GM23338 (cell line): ENCODE results near the gene KLHL18. TPM values are rescaled to one million over a fixed set of nuclear protein-coding genes. Genes with fewer than 3 reads are reported as not detected.

Experiments
- ATAC-seq: fragments of 200-7000 bp; cut with Tn5 transposase; 3 replicates; pipeline ENCODE4 v1.9.1; 2020
- DNase-seq: peaks from one replicate; pipeline ENCODE4 v3.0.0-alpha.2; 2015; ENCODE audit warnings: low spot score
- H2AFZ ChIP-seq: fragments of 200-600 bp; sonication (generic); 2 replicates; pipeline ENCODE4 v1.8.0; 2016; ENCODE audit warnings: antibody characterized with exemption, mild to moderate bottlenecking, moderate library complexity
- H3F3A ChIP-seq: fragments of 200-600 bp; sonication (generic); replicated peaks from 2 replicates; pipeline ENCODE4 v1.8.0; 2017; ENCODE audit warnings: antibody characterized with exemption, mixed run types, low read depth
- H3K27ac ChIP-seq: fragments of 200-600 bp; sonication (generic); 2 replicates; pipeline ENCODE4 v1.6.1; 2016; ENCODE audit warnings: low read depth
- H3K27me3 ChIP-seq: fragments of 200-600 bp; sonication (generic); 2 replicates; pipeline ENCODE4 v1.8.0; 2016; ENCODE audit warnings: mild to moderate bottlenecking, mixed run types, moderate library complexity; ENCODE audit not compliant: insufficient read depth
- H3K36me3 ChIP-seq: fragments of 200-600 bp; sonication (generic); 2 replicates; pipeline ENCODE4 v1.8.0; 2016; ENCODE audit warnings: mild to moderate bottlenecking; ENCODE audit not compliant: insufficient read depth
- H3K4me1 ChIP-seq: fragments of 200-600 bp; sonication (generic); 2 replicates; pipeline ENCODE4 v1.8.0; 2016; ENCODE audit warnings: mild to moderate bottlenecking, moderate library complexity; ENCODE audit not compliant: insufficient read depth
- H3K4me2 ChIP-seq: fragments of 200-600 bp; sonication (generic); 2 replicates; pipeline ENCODE4 v1.7.1; 2017; ENCODE audit warnings: mixed run types
- H3K4me3 ChIP-seq: fragments of 200-600 bp; sonication (generic); 2 replicates; pipeline ENCODE4 v1.6.1; 2016; ENCODE audit warnings: mixed run types
- H3K79me2 ChIP-seq: fragments of 200-600 bp; sonication (generic); replicated peaks from 2 replicates; pipeline ENCODE4 v1.8.0; 2017; ENCODE audit warnings: mild to moderate bottlenecking; ENCODE audit not compliant: insufficient read depth
- H3K9me2 ChIP-seq: fragments of 200-600 bp; sonication (generic); 2 replicates; pipeline ENCODE4 v1.8.0; 2017; ENCODE audit not compliant: insufficient read depth
- H4K20me1 ChIP-seq: fragments of 200-600 bp; sonication (generic); replicated peaks from 2 replicates; pipeline ENCODE4 v1.8.0; 2017; ENCODE audit warnings: mild to moderate bottlenecking; ENCODE audit not compliant: insufficient read depth
- H3K27ac Mint-ChIP-seq: 2 replicates; pipeline ENCODE4 v1.8.0; 2020; ENCODE audit warnings: inconsistent platforms, mild to moderate bottlenecking, moderate library complexity, mixed read lengths
- H3K27me3 Mint-ChIP-seq: 3 replicates; pipeline ENCODE4 v1.8.0; 2022; ENCODE audit warnings: low read depth, mild to moderate bottlenecking, moderate library complexity, mixed read lengths, inconsistent platforms; ENCODE audit not compliant: insufficient read depth, poor library complexity
- H3K36me3 Mint-ChIP-seq: 3 replicates; pipeline ENCODE4 v1.8.0; 2021; ENCODE audit warnings: low read depth, mild to moderate bottlenecking, inconsistent platforms, moderate library complexity, mixed read lengths
- H3K4me1 Mint-ChIP-seq: 3 replicates; pipeline ENCODE4 v1.8.0; 2020; ENCODE audit warnings: mild to moderate bottlenecking, inconsistent platforms, mixed read lengths
- H3K4me3 Mint-ChIP-seq: 3 replicates; pipeline ENCODE4 v1.8.0; 2021; ENCODE audit warnings: moderate library complexity, mild to moderate bottlenecking, inconsistent platforms, mixed read lengths
- H3K9me3 Mint-ChIP-seq: 3 replicates; pipeline ENCODE4 v1.8.0; 2020; ENCODE audit warnings: moderate library complexity, mild to moderate bottlenecking, inconsistent platforms, mixed read lengths
- CREB1 ChIP-seq: fragments of 250-450 bp; sonication (Bioruptor Pico); IDR thresholded peaks from 2 replicates; pipeline ENCODE4 v1.5.0; 2020; ENCODE audit warnings: low read depth, mild to moderate bottlenecking, moderate library complexity
- ETS1 ChIP-seq: IDR thresholded peaks from 2 replicates; pipeline ENCODE4 v1.6.1; 2016; ENCODE audit warnings: antibody characterized with exemption
- EZH2 ChIP-seq: fragments of 200-600 bp; sonication (generic); IDR thresholded peaks from one replicate; pipeline ENCODE4 v1.8.0; 2017; ENCODE audit warnings: antibody characterized with exemption, mild to moderate bottlenecking, low read depth; ENCODE audit not compliant: unreplicated experiment
- EZH2phosphoT487 ChIP-seq: fragments of 200-600 bp; sonication (generic); IDR thresholded peaks from one replicate; pipeline ENCODE4 v1.8.1; 2018; ENCODE audit warnings: antibody characterized with exemption; ENCODE audit not compliant: unreplicated experiment
- POLR2AphosphoS5 ChIP-seq: IDR thresholded peaks from 2 replicates; pipeline ENCODE4 v1.6.1; 2016; ENCODE audit warnings: antibody characterized with exemption, low read depth
- STAT1 ChIP-seq: IDR thresholded peaks from one replicate; pipeline ENCODE4 v1.6.1; 2016; ENCODE audit warnings: antibody characterized with exemption; ENCODE audit not compliant: unreplicated experiment
- ZNF331 ChIP-seq: fragments of 250-450 bp; sonication (Bioruptor Pico); IDR thresholded peaks from 2 replicates; pipeline ENCODE4 v1.5.0; 2020; ENCODE audit warnings: low read depth, mild to moderate bottlenecking, moderate library complexity
- polyA plus RNA-seq: library from polyadenylated mRNA; unstranded; fragments of >200 nt; fragmentation: Nextera tagmentation; extraction: Ambion mirVana; gene quantifications from 2 replicates; pipeline ENCODE4 v1.2.1, GENCODE V29; 2016
- total RNA-seq: library from RNA; depleted of rRNA; stranded (reverse); fragments of >200 nt; shearing (Covaris generic); gene quantifications from 2 replicates; pipeline ENCODE4 v1.2.3, GENCODE V29; 2014
- TF ChIP-seq, protein P1 (sequence below): fragments of 250-450 bp; sonication (Bioruptor Pico); IDR thresholded peaks from 2 replicates; pipeline ENCODE4 v1.5.0; 2020; ENCODE audit warnings: mild to moderate bottlenecking, moderate library complexity
- TF ChIP-seq, protein P2 (sequence below): IDR thresholded peaks from one replicate; pipeline ENCODE4 v1.6.1; 2018; ENCODE audit warnings: antibody characterized with exemption; ENCODE audit not compliant: unreplicated experiment

Gene KLHL18
- total and polyA plus RNA-seq, 2 experiments from 2014 or later: 11.3 to 18.1 TPM

- DNase-seq (no peak), ATAC-seq (no peak)
- Histone ChIP-seq H3K27me3 (no peaks in the 10 kb centered on the region), H3K79me2 (peaks cover 14% of the 10 kb centered on the region), H3K27ac (no peak overlapping the region), H3F3A (peaks cover 11% of the 10 kb centered on the region; the same call in 1 of the 2 replicates), H2AFZ (no peak overlapping the region), H3K4me3 (no peak overlapping the region), H3K9me2 (no peaks in the 10 kb centered on the region), H3K4me2 (no peak overlapping the region), H3K36me3 (no peaks in the 10 kb centered on the region), H4K20me1 (peaks cover 8% of the 10 kb centered on the region; the same call in 1 of the 2 replicates), H3K4me1 (0 out of 2 replicates have a peak, but pooled peaks cover 4% of the 10 kb centered on the region)
- Mint-ChIP-seq H3K4me3 (no peak overlapping the region), H3K27me3 (peaks cover 10% of the 10 kb centered on the region), H3K9me3 (no peaks in the 10 kb centered on the region), H3K36me3 (no peaks in the 10 kb centered on the region), H3K27ac (no peak overlapping the region), H3K4me1 (peaks cover 15% of the 10 kb centered on the region)
- no peak for TF ChIP-seq CREB1 (CRISPR knock-in tag)
- TF ChIP-seq ZNF331: no peak
Observed at GRCh38 chr3:47377186-47377585, 94.4 kb downstream of the KLHL18 start.

- Mint-ChIP-seq H3K4me3 (no peak overlapping the region), H3K27me3 (peaks cover 16% of the 10 kb centered on the region), H3K27ac (no peak overlapping the region), H3K4me1 (peaks cover 22% of the 10 kb centered on the region), H3K36me3 (peaks cover 2% of the 10 kb centered on the region; the same call in 2 of the 3 replicates), H3K9me3 (no peaks in the 10 kb centered on the region)
- H3K27me3 ChIP-seq: no peaks in the 10 kb centered on the region
- no peak overlapping the region for H3K27ac ChIP-seq
- peaks cover 31% of the 10 kb centered on the region for H3K79me2 ChIP-seq
- 0 out of 2 replicates have a peak, but pooled peaks cover 4% of the 10 kb centered on the region for H3K4me1 ChIP-seq
- no peak overlapping the region for H3K4me3 ChIP-seq
- H3K36me3 ChIP-seq: no peaks in the 10 kb centered on the region
- peaks cover 18% of the 10 kb centered on the region; the same call in 1 of the 2 replicates for H4K20me1 ChIP-seq
- H3K4me2 ChIP-seq: no peak overlapping the region
- H3F3A ChIP-seq: peaks cover 13% of the 10 kb centered on the region; the same call in 1 of the 2 replicates
- no peak for DNase-seq
- ATAC-seq: no peak
- H3K9me2 ChIP-seq: no peaks in the 10 kb centered on the region
- no peak overlapping the region for H2AFZ ChIP-seq
- TF ChIP-seq, protein P1, sequence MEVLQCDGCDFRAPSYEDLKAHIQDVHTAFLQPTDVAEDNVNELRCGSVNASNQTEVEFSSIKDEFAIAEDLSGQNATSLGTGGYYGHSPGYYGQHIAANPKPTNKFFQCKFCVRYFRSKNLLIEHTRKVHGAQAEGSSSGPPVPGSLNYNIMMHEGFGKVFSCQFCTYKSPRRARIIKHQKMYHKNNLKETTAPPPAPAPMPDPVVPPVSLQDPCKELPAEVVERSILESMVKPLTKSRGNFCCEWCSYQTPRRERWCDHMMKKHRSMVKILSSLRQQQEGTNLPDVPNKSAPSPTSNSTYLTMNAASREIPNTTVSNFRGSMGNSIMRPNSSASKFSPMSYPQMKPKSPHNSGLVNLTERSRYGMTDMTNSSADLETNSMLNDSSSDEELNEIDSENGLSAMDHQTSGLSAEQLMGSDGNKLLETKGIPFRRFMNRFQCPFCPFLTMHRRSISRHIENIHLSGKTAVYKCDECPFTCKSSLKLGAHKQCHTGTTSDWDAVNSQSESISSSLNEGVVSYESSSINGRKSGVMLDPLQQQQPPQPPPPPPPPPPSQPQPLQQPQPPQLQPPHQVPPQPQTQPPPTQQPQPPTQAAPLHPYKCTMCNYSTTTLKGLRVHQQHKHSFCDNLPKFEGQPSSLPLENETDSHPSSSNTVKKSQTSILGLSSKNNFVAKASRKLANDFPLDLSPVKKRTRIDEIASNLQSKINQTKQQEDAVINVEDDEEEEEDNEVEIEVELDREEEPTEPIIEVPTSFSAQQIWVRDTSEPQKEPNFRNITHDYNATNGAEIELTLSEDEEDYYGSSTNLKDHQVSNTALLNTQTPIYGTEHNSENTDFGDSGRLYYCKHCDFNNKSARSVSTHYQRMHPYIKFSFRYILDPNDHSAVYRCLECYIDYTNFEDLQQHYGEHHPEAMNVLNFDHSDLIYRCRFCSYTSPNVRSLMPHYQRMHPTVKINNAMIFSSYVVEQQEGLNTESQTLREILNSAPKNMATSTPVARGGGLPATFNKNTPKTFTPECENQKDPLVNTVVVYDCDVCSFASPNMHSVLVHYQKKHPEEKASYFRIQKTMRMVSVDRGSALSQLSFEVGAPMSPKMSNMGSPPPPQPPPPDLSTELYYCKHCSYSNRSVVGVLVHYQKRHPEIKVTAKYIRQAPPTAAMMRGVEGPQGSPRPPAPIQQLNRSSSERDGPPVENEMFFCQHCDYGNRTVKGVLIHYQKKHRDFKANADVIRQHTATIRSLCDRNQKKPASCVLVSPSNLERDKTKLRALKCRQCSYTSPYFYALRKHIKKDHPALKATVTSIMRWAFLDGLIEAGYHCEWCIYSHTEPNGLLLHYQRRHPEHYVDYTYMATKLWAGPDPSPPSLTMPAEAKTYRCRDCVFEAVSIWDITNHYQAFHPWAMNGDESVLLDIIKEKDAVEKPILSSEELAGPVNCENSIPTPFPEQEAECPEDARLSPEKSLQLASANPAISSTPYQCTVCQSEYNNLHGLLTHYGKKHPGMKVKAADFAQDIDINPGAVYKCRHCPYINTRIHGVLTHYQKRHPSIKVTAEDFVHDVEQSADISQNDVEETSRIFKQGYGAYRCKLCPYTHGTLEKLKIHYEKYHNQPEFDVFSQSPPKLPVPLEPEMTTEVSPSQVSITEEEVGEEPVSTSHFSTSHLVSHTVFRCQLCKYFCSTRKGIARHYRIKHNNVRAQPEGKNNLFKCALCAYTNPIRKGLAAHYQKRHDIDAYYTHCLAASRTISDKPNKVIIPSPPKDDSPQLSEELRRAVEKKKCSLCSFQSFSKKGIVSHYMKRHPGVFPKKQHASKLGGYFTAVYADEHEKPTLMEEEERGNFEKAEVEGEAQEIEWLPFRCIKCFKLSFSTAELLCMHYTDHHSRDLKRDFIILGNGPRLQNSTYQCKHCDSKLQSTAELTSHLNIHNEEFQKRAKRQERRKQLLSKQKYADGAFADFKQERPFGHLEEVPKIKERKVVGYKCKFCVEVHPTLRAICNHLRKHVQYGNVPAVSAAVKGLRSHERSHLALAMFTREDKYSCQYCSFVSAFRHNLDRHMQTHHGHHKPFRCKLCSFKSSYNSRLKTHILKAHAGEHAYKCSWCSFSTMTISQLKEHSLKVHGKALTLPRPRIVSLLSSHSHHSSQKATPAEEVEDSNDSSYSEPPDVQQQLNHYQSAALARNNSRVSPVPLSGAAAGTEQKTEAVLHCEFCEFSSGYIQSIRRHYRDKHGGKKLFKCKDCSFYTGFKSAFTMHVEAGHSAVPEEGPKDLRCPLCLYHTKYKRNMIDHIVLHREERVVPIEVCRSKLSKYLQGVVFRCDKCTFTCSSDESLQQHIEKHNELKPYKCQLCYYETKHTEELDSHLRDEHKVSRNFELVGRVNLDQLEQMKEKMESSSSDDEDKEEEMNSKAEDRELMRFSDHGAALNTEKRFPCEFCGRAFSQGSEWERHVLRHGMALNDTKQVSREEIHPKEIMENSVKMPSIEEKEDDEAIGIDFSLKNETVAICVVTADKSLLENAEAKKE (CRISPR knock-in tag): no peak
- TF ChIP-seq STAT1 (no peak), CREB1 (CRISPR knock-in tag) (no peak), ETS1 (no peak), POLR2AphosphoS5 (no peak), EZH2 (no peak), EZH2phosphoT487 (no peak), ZNF331 (no peak)
- TF ChIP-seq, protein P2, sequence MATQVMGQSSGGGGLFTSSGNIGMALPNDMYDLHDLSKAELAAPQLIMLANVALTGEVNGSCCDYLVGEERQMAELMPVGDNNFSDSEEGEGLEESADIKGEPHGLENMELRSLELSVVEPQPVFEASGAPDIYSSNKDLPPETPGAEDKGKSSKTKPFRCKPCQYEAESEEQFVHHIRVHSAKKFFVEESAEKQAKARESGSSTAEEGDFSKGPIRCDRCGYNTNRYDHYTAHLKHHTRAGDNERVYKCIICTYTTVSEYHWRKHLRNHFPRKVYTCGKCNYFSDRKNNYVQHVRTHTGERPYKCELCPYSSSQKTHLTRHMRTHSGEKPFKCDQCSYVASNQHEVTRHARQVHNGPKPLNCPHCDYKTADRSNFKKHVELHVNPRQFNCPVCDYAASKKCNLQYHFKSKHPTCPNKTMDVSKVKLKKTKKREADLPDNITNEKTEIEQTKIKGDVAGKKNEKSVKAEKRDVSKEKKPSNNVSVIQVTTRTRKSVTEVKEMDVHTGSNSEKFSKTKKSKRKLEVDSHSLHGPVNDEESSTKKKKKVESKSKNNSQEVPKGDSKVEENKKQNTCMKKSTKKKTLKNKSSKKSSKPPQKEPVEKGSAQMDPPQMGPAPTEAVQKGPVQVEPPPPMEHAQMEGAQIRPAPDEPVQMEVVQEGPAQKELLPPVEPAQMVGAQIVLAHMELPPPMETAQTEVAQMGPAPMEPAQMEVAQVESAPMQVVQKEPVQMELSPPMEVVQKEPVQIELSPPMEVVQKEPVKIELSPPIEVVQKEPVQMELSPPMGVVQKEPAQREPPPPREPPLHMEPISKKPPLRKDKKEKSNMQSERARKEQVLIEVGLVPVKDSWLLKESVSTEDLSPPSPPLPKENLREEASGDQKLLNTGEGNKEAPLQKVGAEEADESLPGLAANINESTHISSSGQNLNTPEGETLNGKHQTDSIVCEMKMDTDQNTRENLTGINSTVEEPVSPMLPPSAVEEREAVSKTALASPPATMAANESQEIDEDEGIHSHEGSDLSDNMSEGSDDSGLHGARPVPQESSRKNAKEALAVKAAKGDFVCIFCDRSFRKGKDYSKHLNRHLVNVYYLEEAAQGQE: no peak
Observed at GRCh38 chr3:47378869-47379268, 96.1 kb downstream of the KLHL18 start.
